ENCODE data around the gene CYP3A5.
"Not testable (repeated sequence)": the region's sequence is repeated elsewhere in the genome, so short reads cannot be mapped to it uniquely, and the experiment has no call there.

DNA sequence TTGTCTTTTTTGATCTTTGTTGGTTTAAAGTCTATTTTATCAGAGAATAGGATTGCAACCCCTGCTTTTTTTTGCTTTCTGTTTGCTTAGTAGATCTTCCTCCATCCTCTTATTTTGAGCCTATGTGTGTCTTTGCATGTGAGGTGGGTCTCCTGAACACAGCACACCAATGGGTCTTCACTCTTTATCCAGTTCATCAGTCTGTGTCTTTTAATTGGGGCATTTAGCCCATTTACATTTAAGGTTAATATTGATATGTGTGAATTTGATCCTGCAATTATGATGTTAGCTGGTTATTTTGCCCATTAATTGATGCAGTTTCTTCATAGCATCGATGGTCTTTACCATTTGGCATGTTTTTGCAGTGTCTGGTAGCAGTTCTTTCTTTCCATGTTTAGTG is 11.9 kb upstream of the CYP3A5 start:
- not testable (repeated sequence) for TF ChIP-seq EZH2 (optimal IDR thresholded peaks at IDR 0.05; ENCODE audit: low read depth, low read length); EZH2phosphoT487 (IDR thresholded peaks at IDR 0.05; ENCODE audit: low read length)
- TF ChIP-seq, protein P1, sequence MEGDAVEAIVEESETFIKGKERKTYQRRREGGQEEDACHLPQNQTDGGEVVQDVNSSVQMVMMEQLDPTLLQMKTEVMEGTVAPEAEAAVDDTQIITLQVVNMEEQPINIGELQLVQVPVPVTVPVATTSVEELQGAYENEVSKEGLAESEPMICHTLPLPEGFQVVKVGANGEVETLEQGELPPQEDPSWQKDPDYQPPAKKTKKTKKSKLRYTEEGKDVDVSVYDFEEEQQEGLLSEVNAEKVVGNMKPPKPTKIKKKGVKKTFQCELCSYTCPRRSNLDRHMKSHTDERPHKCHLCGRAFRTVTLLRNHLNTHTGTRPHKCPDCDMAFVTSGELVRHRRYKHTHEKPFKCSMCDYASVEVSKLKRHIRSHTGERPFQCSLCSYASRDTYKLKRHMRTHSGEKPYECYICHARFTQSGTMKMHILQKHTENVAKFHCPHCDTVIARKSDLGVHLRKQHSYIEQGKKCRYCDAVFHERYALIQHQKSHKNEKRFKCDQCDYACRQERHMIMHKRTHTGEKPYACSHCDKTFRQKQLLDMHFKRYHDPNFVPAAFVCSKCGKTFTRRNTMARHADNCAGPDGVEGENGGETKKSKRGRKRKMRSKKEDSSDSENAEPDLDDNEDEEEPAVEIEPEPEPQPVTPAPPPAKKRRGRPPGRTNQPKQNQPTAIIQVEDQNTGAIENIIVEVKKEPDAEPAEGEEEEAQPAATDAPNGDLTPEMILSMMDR (IDR thresholded peaks at IDR 0.05; ENCODE audit: low read length), result not testable (repeated sequence)
